22Rv1 (cell line): ENCODE measurements around the gene ENKUR.

Source experiments
- CTCF ChIP-seq: fragments of 450-650 bp; IDR thresholded peaks from 2 replicates; pipeline ENCODE4 v1.5.1; 2017; ENCODE audit warnings: mild to moderate bottlenecking
- ZFX ChIP-seq: fragments of 450-650 bp; IDR thresholded peaks from 2 replicates; pipeline ENCODE4 v1.6.1; 2017; ENCODE audit warnings: antibody characterized with exemption, borderline replicate concordance

GRCh38 chr10:24983946-24984345 is 32.0 kb downstream of the ENKUR start:
- no peak for TF ChIP-seq CTCF
- TF ChIP-seq ZFX: no peak
